ENCODE measurements around the gene PES1. TPM values are rescaled to one million over a fixed set of nuclear protein-coding genes. Genes with fewer than 3 reads are reported as not detected.
"Not testable (repeated sequence)": the region's sequence is repeated elsewhere in the genome, so short reads cannot be mapped to it uniquely, and the experiment has no call there.

Gene PES1
- total RNA-seq, 3 donors from 2014 or later: 45.3 to 65.1 (median 56.4) TPM

DNA sequence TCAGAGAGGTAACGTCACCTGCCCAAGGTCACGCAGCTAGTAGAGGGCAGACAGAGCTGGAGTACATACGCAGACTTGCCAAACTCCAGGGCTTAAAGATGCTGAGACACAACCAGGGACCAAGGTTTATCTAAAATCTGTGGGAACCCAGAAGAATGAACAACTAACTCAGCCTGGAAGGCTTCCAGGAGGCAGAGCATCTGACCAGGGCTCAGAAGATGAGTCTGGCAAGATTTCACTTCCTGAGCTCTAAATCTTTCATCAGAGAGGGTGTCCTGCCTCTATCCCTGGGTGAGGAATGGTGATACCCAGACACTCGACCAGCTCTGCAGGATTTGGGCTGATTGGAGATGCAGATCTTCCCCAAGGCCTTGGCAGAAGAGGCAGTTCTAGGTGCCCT lies 26.4 kb downstream of the PES1 start:
- Histone ChIP-seq H3K27me3 (no peaks in the 10 kb centered on the region), H3K4me1 (no peaks in the 10 kb centered on the region), H3K27ac (no peak overlapping the region), H3K9me3 (no peaks in the 10 kb centered on the region), H3K36me3 (no peaks in the 10 kb centered on the region), H3K4me3 (no peak overlapping the region)
- intact Hi-C loops (cut with DNase I; ENCODE audit: low total_unique reads): no loop called here
- TF ChIP-seq POLR2A (IDR thresholded peaks at IDR 0.05) (no peak), POLR2AphosphoS5 (IDR thresholded peaks at IDR 0.05) (no peak)
- TF ChIP-seq, protein P1, sequence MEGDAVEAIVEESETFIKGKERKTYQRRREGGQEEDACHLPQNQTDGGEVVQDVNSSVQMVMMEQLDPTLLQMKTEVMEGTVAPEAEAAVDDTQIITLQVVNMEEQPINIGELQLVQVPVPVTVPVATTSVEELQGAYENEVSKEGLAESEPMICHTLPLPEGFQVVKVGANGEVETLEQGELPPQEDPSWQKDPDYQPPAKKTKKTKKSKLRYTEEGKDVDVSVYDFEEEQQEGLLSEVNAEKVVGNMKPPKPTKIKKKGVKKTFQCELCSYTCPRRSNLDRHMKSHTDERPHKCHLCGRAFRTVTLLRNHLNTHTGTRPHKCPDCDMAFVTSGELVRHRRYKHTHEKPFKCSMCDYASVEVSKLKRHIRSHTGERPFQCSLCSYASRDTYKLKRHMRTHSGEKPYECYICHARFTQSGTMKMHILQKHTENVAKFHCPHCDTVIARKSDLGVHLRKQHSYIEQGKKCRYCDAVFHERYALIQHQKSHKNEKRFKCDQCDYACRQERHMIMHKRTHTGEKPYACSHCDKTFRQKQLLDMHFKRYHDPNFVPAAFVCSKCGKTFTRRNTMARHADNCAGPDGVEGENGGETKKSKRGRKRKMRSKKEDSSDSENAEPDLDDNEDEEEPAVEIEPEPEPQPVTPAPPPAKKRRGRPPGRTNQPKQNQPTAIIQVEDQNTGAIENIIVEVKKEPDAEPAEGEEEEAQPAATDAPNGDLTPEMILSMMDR (IDR thresholded peaks at IDR 0.05): no peak
- no peak for DNase-seq (ENCODE audit: low spot score in 2 of 2)

DNA sequence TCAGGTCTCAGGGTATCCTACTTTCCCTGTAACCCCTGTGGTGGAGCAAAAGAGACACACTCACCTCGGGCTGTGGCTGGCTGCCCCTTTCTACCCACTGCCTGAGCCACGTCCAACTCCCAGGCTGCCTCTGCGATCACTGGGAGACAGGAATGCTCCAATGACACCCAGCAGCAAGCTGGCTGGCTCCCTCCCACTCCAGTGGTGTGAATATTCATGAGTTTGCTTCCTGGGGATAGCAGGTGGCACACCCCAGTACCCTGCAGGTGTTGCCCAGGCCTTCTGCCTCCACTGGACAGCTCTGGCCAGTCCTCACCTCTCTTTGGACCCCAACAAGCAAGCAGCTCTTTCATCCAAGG lies 27.0 kb downstream of the PES1 start:
- intact Hi-C loops (cut with DNase I; ENCODE audit: low total_unique reads): no loop called here
- Histone ChIP-seq H3K4me1 (no peaks in the 10 kb centered on the region), H3K36me3 (no peaks in the 10 kb centered on the region), H3K9me3 (no peaks in the 10 kb centered on the region), H3K4me3 (no peak overlapping the region), H3K27ac (no peak overlapping the region), H3K27me3 (no peaks in the 10 kb centered on the region)
- TF ChIP-seq POLR2AphosphoS5 (IDR thresholded peaks at IDR 0.05): no peak
- no peak for DNase-seq (ENCODE audit: low spot score in 2 of 2)

DNA sequence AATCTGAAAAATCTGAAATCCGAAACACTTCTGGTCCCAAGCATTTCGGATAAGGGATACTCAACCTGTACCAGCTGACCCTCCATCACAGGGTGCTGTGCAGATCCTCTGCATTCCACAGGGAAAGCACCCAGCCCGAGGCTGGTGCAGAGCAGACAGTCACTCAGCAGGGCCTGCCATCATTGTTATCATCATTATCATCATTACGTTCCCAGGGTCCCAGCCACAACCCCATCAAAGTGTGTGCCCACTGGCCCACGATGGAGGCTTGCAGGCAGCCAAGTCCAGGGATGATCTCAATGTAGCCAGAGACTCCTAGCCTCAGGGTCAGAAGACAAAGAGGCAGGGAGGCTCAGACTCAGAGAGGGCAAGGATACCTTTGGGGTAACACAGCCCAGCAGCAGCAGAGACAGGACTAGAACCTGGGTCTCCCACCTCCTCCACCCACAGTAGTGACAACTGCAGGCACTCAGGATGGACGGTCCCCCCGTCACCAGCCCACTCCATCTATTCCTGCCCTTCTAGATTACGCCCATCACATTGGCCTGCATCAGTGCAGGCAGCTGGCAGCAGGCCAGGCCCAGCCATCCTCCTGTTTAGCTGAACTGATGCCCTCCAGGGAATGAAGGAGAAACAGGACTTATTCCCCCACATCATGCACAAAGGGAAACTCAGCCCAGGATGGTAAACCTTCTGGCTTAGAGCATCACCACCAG lies 27.5 kb downstream of the PES1 start:
- Histone ChIP-seq H3K27me3 (no peaks in the 10 kb centered on the region), H3K9me3 (no peaks in the 10 kb centered on the region), H3K4me1 (no peaks in the 10 kb centered on the region), H3K27ac (no peak overlapping the region), H3K36me3 (no peaks in the 10 kb centered on the region), H3K4me3 (no peak overlapping the region)
- TF ChIP-seq, protein P1 (IDR thresholded peaks at IDR 0.05): no peak
- TF ChIP-seq POLR2AphosphoS5 (IDR thresholded peaks at IDR 0.05) (no peak), POLR2A (IDR thresholded peaks at IDR 0.05) (no peak)
- DNase-seq (ENCODE audit: low spot score in 2 of 2): no peak
- intact Hi-C loops (cut with DNase I; ENCODE audit: low total_unique reads): no loop called here

DNA sequence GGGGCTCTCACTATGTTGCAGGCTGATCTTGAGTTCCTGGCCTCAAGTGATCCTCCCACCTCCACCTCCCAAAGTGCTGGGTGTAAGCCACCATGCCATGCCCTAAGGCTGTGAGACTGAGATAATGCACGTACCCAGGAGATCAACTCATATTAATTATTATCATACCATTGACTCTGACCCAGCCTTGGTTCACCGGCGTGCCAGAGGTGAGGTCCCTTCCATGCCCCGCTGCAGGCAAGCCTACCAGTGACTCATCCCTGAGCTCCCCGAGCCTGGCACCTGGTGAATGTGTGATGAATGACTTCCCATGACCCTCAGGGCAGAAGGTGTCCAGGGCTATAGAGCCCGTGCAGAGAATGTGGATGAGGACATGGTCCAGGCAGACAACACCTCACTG lies 29.3 kb downstream of the PES1 start:
- H3K4me1 ChIP-seq: no peaks in the 10 kb centered on the region
- H3K36me3 ChIP-seq: no peaks in the 10 kb centered on the region
- DNase-seq (ENCODE audit: low spot score in 2 of 2): no peak
- H3K27ac ChIP-seq: no peak overlapping the region
- intact Hi-C loops (cut with DNase I; ENCODE audit: low total_unique reads): no loop called here
- TF ChIP-seq POLR2A (IDR thresholded peaks at IDR 0.05): no peak
- TF ChIP-seq, protein P1 (IDR thresholded peaks at IDR 0.05): no peak
- no peak for TF ChIP-seq POLR2AphosphoS5 (IDR thresholded peaks at IDR 0.05)
- H3K4me3 ChIP-seq: no peak overlapping the region
- no peaks in the 10 kb centered on the region for H3K9me3 ChIP-seq
- H3K27me3 ChIP-seq: no peaks in the 10 kb centered on the region

DNA sequence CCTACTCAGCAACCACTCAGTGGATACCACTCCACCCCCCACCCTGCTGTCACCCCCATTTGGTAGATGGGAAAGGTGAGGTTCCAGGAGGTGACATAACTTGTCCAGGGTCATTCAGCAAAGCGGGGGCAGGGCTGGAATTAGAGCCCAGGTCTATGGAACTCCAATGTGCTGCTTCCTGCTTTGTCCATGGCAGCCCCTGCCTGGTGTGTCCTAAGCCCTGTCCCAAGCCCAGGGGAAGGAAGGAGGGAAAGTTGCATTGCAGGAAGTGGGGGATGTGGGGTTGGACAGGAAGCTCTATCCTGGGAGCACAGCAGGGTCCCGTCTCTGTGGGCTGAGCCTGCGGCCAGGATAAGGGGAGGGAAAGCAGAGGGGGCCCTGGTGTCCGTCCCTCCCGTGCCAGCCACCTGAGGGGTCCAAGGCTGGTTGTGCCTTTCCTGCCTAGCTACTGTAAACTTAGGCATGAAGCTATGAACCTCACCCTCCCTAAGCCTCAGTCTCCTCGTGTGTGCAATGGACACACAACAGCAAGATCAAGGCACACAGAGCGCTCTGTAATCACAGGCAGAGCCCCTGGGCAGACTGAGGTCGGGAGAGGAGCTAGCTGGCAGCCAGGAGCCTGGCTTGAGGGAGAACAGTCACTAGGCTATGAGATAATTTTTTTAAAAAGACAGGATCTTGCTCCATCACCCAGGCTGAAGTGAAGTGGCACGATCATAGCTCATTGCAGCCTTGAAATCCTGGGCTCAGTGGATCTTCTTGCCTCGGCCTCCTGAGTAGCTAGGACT lies 30.1 kb downstream of the PES1 start:
- no peaks in the 10 kb centered on the region for H3K9me3 ChIP-seq
- H3K27ac ChIP-seq: no peak overlapping the region
- no peaks in the 10 kb centered on the region for H3K36me3 ChIP-seq
- DNase-seq (ENCODE audit: low spot score in 2 of 2): no peak
- intact Hi-C loops (cut with DNase I; ENCODE audit: low total_unique reads): no loop called here
- no peaks in the 10 kb centered on the region for H3K4me1 ChIP-seq
- TF ChIP-seq POLR2AphosphoS5 (IDR thresholded peaks at IDR 0.05): no peak
- TF ChIP-seq, protein P1 (IDR thresholded peaks at IDR 0.05): no peak
- no peak for TF ChIP-seq POLR2A (IDR thresholded peaks at IDR 0.05)
- no peaks in the 10 kb centered on the region for H3K27me3 ChIP-seq
- H3K4me3 ChIP-seq: no peak overlapping the region

DNA sequence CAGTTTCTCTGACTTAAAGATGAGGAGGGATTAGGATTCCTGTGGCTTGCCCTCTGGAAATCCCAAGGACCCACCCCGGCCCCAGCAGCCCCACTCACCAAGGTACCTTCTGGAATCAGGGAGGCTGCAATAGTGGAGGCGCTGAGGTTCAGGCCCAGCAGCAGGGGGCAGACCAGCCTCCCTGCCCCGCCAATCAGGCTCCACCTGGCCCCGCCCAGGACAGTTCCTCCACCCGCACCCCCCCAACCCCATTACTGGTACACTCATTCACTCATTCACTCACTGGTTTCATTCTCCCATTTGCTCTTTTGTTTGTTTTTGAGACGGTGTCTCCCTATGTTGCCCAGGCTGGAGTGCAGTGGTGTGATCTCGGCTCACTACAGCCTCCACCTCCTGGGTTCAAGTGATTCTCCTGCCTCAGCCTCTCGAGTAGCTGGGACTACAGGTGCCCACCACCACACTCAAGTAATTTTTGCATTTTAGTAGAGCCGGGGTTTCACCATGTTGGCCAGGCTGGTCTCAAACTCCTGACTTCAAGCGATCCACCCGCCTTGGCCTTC lies 31.0 kb downstream of the PES1 start:
- H3K9me3 ChIP-seq; H3K27ac ChIP-seq; H3K36me3 ChIP-seq; H3K4me3 ChIP-seq; DNase-seq (ENCODE audit: low spot score in 2 of 2); H3K4me1 ChIP-seq; intact Hi-C loops (cut with DNase I; ENCODE audit: low total_unique reads); H3K27me3 ChIP-seq: not testable (repeated sequence)
